CD8-positive, alpha-beta memory T cell (primary cell): ENCODE results near the gene DACT1. TPM values are rescaled to one million over a fixed set of nuclear protein-coding genes. Genes with fewer than 3 reads are reported as not detected.

ENCODE experiments used
- CTCF ChIA-PET: fragments of 350-600 bp; sonication (Branson Sonifier 250); formaldehyde crosslinking; loops from one replicate; lab custom pipeline; 2021; ENCODE audit warnings: antibody characterized with exemption; lab: Charles Lee
- POLR2A ChIA-PET: fragments of 350-600 bp; sonication (Branson Sonifier 250); formaldehyde crosslinking; loops from one replicate; lab custom pipeline; 2021; ENCODE audit warnings: antibody characterized with exemption; lab: Charles Lee
- DNase-seq, 5 donors: peaks; one replicate each; pipeline versions ENCODE4 v3.0.0 to v3.0.0-alpha.2; 2020 to 2022; ENCODE audit warnings: mixed read lengths in 1 of 5
- H3K27ac ChIP-seq: one replicate; pipeline ENCODE4 v1.7.0; 2013; ENCODE audit warnings: low read depth, mild to moderate bottlenecking, low read length, moderate library complexity
- H3K27me3 ChIP-seq: 2 replicates; pipeline ENCODE4 v1.7.0; 2013; ENCODE audit warnings: low read length, mild to moderate bottlenecking; ENCODE audit not compliant: insufficient read depth, poor library complexity, severe bottlenecking
- H3K36me3 ChIP-seq: 2 replicates; pipeline ENCODE4 v1.7.0; 2013; ENCODE audit warnings: mild to moderate bottlenecking, low read length, moderate library complexity; ENCODE audit not compliant: insufficient read depth
- H3K4me1 ChIP-seq: 2 replicates; pipeline ENCODE4 v1.7.0; 2013; ENCODE audit warnings: mild to moderate bottlenecking, low read length, moderate library complexity; ENCODE audit not compliant: insufficient read depth
- H3K4me3 ChIP-seq: 2 replicates; pipeline ENCODE4 v1.7.0; 2013; ENCODE audit warnings: mild to moderate bottlenecking, low read length
- H3K9me3 ChIP-seq: 2 replicates; pipeline ENCODE4 v1.7.0; 2013; ENCODE audit warnings: mild to moderate bottlenecking, low read length
- H3K27ac Mint-ChIP-seq, 8 donors: one replicate each; pipeline ENCODE4 v1.8.0; 2020 to 2021; ENCODE audit warnings: mixed read lengths in 8 of 8, mild to moderate bottlenecking in 6 of 8, inconsistent platforms in 3 of 8, moderate library complexity in 3 of 8
- H3K27me3 Mint-ChIP-seq, 2 donors: one replicate each; pipeline ENCODE4 v1.8.0; 2020 to 2021; ENCODE audit warnings: mixed read lengths in 2 of 2, mild to moderate bottlenecking in 1 of 2, moderate library complexity in 1 of 2
- H3K36me3 Mint-ChIP-seq, 3 donors: one replicate each; pipeline ENCODE4 v1.8.0; 2020 to 2021; ENCODE audit warnings: mixed read lengths in 3 of 3, inconsistent platforms in 1 of 3, mild to moderate bottlenecking in 1 of 3
- H3K4me1 Mint-ChIP-seq, 3 donors: one replicate each; pipeline ENCODE4 v1.8.0; 2020 to 2021; ENCODE audit warnings: mixed read lengths in 3 of 3, inconsistent platforms in 1 of 3, mild to moderate bottlenecking in 1 of 3
- H3K4me3 Mint-ChIP-seq, 7 donors: one replicate each; pipeline ENCODE4 v1.8.0; 2020 to 2021; ENCODE audit warnings: mixed read lengths in 7 of 7, mild to moderate bottlenecking in 6 of 7, moderate library complexity in 4 of 7, inconsistent platforms in 2 of 7
- H3K9me3 Mint-ChIP-seq, 5 donors: one replicate each; pipeline ENCODE4 v1.8.0; 2020 to 2022; ENCODE audit warnings: mixed read lengths in 5 of 5, mild to moderate bottlenecking in 3 of 5, moderate library complexity in 2 of 5, inconsistent platforms in 1 of 5
- polyA plus RNA-seq: library from polyadenylated mRNA; unstranded; fragments of 300-500 nt; fragmentation: Illumina TruSeq; gene quantifications from one replicate; pipeline ENCODE4 v1.2.3, GENCODE V29; 2021
- total RNA-seq, 2 experiments: library from RNA; stranded (reverse); gene quantifications; one replicate each; pipeline ENCODE4 v1.2.3, GENCODE V29; 2021

Gene DACT1
- total and polyA plus RNA-seq, 3 experiments from 2014 or later = 0.12 to 0.42 (median 0.15) TPM

- H3K27ac ChIP-seq = no peak overlapping the region
- Mint-ChIP-seq H3K4me3 (no peak overlapping the region), H3K4me1 (no peaks in the 10 kb centered on the region), H3K9me3 (no peaks in the 10 kb centered on the region), H3K27me3 (peaks cover 6 to 11% of the 10 kb centered on the region in 2 donors), H3K27ac (no peak overlapping the region), H3K36me3 (no peaks in the 10 kb centered on the region)
- no peak for DNase-seq
- H3K9me3 ChIP-seq = no peaks in the 10 kb centered on the region
- no peaks in the 10 kb centered on the region for H3K27me3 ChIP-seq
- no peaks in the 10 kb centered on the region for H3K36me3 ChIP-seq
- no peak overlapping the region for H3K4me3 ChIP-seq
- ChIA-PET CTCF (no interaction called here), POLR2A (no interaction called here)
- no peaks in the 10 kb centered on the region for H3K4me1 ChIP-seq
These were observed 36.0 kb downstream of the DACT1 start for GRCh38 chr14:58673722-58674121.

- H3K27ac Mint-ChIP-seq = no peak overlapping the region
- no peaks in the 10 kb centered on the region for H3K36me3 ChIP-seq
- H3K27me3 Mint-ChIP-seq = peaks cover 4 to 6% of the 10 kb centered on the region in 2 donors
- no peak for DNase-seq
- POLR2A ChIA-PET = no interaction called here
- no peak overlapping the region for H3K4me3 ChIP-seq
- no peaks in the 10 kb centered on the region for H3K36me3 Mint-ChIP-seq
- H3K4me3 Mint-ChIP-seq = no peak overlapping the region
- H3K27me3 ChIP-seq = no peaks in the 10 kb centered on the region
- CTCF ChIA-PET = no interaction called here
- no peaks in the 10 kb centered on the region for H3K4me1 Mint-ChIP-seq
- H3K4me1 ChIP-seq = no peaks in the 10 kb centered on the region
- H3K9me3 Mint-ChIP-seq = no peaks in the 10 kb centered on the region
- H3K9me3 ChIP-seq = no peaks in the 10 kb centered on the region
- H3K27ac ChIP-seq = no peak overlapping the region
These were observed 39.2 kb downstream of the DACT1 start for GRCh38 chr14:58677001-58677400.

- H3K27me3 ChIP-seq = no peaks in the 10 kb centered on the region
- POLR2A ChIA-PET = no interaction called here
- H3K9me3 Mint-ChIP-seq = no peaks in the 10 kb centered on the region
- H3K36me3 Mint-ChIP-seq = no peaks in the 10 kb centered on the region
- H3K27ac Mint-ChIP-seq = no peak overlapping the region
- no peaks in the 10 kb centered on the region for H3K36me3 ChIP-seq
- no peak for DNase-seq
- CTCF ChIA-PET = no interaction called here
- no peaks in the 10 kb centered on the region for H3K4me1 ChIP-seq
- no peak overlapping the region for H3K27ac ChIP-seq
- H3K4me1 Mint-ChIP-seq = no peaks in the 10 kb centered on the region
- no peaks in the 10 kb centered on the region for H3K9me3 ChIP-seq
- H3K4me3 ChIP-seq = no peak overlapping the region
- peaks cover 2 to 4% of the 10 kb centered on the region in 2 donors for H3K27me3 Mint-ChIP-seq
- H3K4me3 Mint-ChIP-seq = no peak overlapping the region
These were observed 39.8 kb downstream of the DACT1 start for GRCh38 chr14:58677517-58677916.

- Histone ChIP-seq H3K9me3 (no peaks in the 10 kb centered on the region), H3K27ac (no peak overlapping the region), H3K27me3 (no peaks in the 10 kb centered on the region), H3K4me1 (no peaks in the 10 kb centered on the region), H3K36me3 (no peaks in the 10 kb centered on the region), H3K4me3 (no peak overlapping the region)
- Mint-ChIP-seq H3K4me3 (no peak overlapping the region), H3K4me1 (no peaks in the 10 kb centered on the region), H3K27me3 (peaks cover 2 to 4% of the 10 kb centered on the region in 2 donors), H3K9me3 (no peaks in the 10 kb centered on the region), H3K36me3 (no peaks in the 10 kb centered on the region), H3K27ac (no peak overlapping the region)
- ChIA-PET CTCF (no interaction called here), POLR2A (no interaction called here)
- DNase-seq = no peak
These were observed 40.2 kb downstream of the DACT1 start for GRCh38 chr14:58677996-58678395.

- DNase-seq = no peak
- ChIA-PET POLR2A (no interaction called here), CTCF (no interaction called here)
- Mint-ChIP-seq H3K36me3 (no peaks in the 10 kb centered on the region), H3K4me1 (no peaks in the 10 kb centered on the region), H3K27ac (no peak overlapping the region), H3K9me3 (no peaks in the 10 kb centered on the region), H3K27me3 (peaks cover 2 to 4% of the 10 kb centered on the region in 2 donors), H3K4me3 (no peak overlapping the region)
- H3K4me1 ChIP-seq = no peaks in the 10 kb centered on the region
- H3K27me3 ChIP-seq = no peaks in the 10 kb centered on the region
- no peaks in the 10 kb centered on the region for H3K36me3 ChIP-seq
- no peak overlapping the region for H3K4me3 ChIP-seq
- H3K27ac ChIP-seq = no peak overlapping the region
- no peaks in the 10 kb centered on the region for H3K9me3 ChIP-seq
These were observed 42.9 kb downstream of the DACT1 start for GRCh38 chr14:58680698-58681097.

DNA sequence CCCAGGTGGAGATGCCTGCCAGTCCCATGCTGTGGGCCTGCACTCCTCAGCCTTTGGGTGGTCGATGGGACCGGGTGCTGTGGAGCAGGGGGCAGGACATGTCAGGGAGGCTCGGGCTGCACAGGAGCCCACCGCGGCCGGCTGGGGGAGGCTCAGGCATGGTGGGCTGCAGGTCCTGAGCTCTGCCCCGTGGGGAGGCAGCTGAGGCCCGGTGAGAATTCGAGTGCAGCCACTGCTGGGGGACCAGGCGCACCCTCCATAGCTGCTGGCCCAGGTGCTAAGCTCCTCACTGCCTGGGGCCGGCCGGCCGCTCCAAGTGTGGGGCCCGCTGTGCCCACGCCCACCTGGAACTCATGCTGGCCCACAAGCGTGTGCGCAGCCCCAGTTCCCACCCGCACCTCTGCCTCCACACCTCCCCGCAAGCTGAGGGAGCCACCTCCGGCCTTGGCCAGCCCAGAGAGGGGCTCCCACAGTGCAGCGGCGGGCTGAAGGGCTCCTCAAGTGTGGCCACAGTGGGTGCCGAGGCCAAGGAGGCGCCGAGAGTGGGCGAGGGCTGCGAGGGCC is 49.6 kb downstream of the DACT1 start:
- DNase-seq = no peak
- Mint-ChIP-seq H3K4me3 (no peak overlapping the region), H3K27ac (no peak overlapping the region), H3K27me3 (peaks cover 0 to 2% of the 10 kb centered on the region in 2 donors), H3K4me1 (no peaks in the 10 kb centered on the region), H3K9me3 (peaks cover 0 to 5% (median 0%) of the 10 kb centered on the region in 5 donors), H3K36me3 (no peaks in the 10 kb centered on the region)
- ChIA-PET POLR2A (no interaction called here), CTCF (no interaction called here)
- no peaks in the 10 kb centered on the region for H3K36me3 ChIP-seq
- no peaks in the 10 kb centered on the region for H3K27me3 ChIP-seq
- no peak overlapping the region for H3K27ac ChIP-seq
- no peaks in the 10 kb centered on the region for H3K4me1 ChIP-seq
- no peak overlapping the region for H3K4me3 ChIP-seq
- H3K9me3 ChIP-seq = no peaks in the 10 kb centered on the region

GRCh38 chr14:58690801-58691516 is 53.2 kb downstream of the DACT1 start:
- no peak overlapping the region for H3K27ac ChIP-seq
- CTCF ChIA-PET = no interaction called here
- no peaks in the 10 kb centered on the region for H3K9me3 ChIP-seq
- H3K36me3 ChIP-seq = no peaks in the 10 kb centered on the region
- POLR2A ChIA-PET = no interaction called here
- H3K9me3 Mint-ChIP-seq = peaks cover 0 to 5% (median 0%) of the 10 kb centered on the region in 5 donors
- H3K4me3 Mint-ChIP-seq = no peak overlapping the region
- H3K27me3 Mint-ChIP-seq = peaks cover 0 to 4% of the 10 kb centered on the region in 2 donors
- H3K27me3 ChIP-seq = no peaks in the 10 kb centered on the region
- H3K4me1 Mint-ChIP-seq = no peaks in the 10 kb centered on the region
- no peak overlapping the region for H3K4me3 ChIP-seq
- H3K4me1 ChIP-seq = no peaks in the 10 kb centered on the region
- no peak for DNase-seq
- H3K27ac Mint-ChIP-seq = no peak overlapping the region
- no peaks in the 10 kb centered on the region for H3K36me3 Mint-ChIP-seq

DNA sequence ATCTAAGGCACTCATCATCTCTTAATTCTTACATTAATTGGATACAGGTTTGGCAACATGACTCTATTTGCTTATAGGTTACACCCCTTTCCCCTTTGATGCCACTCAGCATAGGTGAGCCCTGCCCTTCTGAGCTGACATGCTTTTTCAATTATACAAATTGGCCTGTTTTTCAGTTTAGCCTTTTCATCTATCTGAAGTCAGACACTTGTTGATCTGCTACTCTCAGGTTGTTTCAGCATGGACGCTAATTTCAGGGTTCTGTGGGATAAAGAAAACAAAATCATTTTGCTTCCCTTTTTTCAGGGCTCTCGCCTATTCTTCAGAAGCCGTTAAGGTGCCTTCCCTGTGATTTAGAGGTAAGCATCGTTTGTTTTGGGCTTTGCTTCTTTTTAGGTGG is 55.3 kb downstream of the DACT1 start:
- no peak overlapping the region for H3K4me3 ChIP-seq
- H3K36me3 ChIP-seq = no peaks in the 10 kb centered on the region
- no peak overlapping the region for H3K27ac ChIP-seq
- ChIA-PET POLR2A (no interaction called here), CTCF (no interaction called here)
- Mint-ChIP-seq H3K27ac (no peak overlapping the region), H3K27me3 (peaks cover 3 to 4% of the 10 kb centered on the region in 2 donors), H3K4me3 (no peak overlapping the region), H3K36me3 (no peaks in the 10 kb centered on the region), H3K4me1 (no peaks in the 10 kb centered on the region), H3K9me3 (peaks cover 0 to 5% (median 3%) of the 10 kb centered on the region in 5 donors)
- DNase-seq = no peak
- no peaks in the 10 kb centered on the region for H3K4me1 ChIP-seq
- no peaks in the 10 kb centered on the region for H3K27me3 ChIP-seq
- H3K9me3 ChIP-seq = no peaks in the 10 kb centered on the region
